GM04504 (cell line): ENCODE results near the gene NRAS.
"Not testable (repeated sequence)": the region's sequence is repeated elsewhere in the genome, so short reads cannot be mapped to it uniquely, and the experiment has no call there.

Experiments used
- DNase-seq: peaks from one replicate; pipeline ENCODE4 v3.0.0-alpha.2; 2012; ENCODE audit warnings: low read depth

Gene NRAS

DNA sequence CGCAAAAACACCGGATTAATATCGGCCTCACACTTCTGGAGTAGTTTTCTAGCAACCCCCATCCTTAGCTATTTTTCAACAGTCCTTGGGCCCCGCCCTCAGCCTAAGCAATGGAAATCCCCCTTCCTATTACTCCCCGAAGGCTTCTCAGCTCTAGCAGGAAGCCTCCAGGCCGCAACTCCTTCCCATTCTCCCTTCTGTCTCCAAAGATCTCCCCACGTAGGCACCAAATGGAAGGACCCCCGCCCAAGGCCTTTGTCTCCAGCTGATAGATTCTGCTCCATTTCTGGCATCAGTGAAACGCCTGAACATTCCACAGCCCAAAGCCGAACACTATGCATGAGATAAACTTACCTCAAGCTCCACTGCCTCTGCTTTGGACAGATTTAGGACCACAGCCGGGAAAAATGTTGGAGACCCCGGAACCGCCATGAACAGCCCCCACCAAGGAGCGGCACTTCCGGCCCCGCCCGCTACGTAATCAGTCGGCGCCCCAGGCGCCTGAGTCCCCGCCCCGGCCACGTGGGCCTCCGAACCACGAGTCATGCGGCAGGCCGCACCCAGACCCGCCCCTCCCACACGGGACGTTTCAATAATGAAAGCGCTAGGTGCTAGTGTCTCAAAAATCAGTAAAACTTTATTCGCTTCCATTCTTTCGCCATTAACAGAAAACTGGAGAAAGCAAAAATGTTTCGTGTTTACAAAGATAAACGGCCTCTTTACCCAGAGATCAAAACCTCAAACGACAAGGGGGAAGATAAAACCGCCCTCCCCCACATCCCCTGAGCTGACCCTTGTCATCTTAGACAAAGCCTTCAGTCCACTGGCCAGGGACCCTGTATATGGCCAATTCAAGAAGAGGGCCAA is at the start of gene NRAS:
Gene NRAS, minus strand, starts transcription at position 468 of the 867 bp plus-strand sequence. CDS start 611 bp downstream, outside the sequence.
- DNase-seq = peak; percentile 77

DNA sequence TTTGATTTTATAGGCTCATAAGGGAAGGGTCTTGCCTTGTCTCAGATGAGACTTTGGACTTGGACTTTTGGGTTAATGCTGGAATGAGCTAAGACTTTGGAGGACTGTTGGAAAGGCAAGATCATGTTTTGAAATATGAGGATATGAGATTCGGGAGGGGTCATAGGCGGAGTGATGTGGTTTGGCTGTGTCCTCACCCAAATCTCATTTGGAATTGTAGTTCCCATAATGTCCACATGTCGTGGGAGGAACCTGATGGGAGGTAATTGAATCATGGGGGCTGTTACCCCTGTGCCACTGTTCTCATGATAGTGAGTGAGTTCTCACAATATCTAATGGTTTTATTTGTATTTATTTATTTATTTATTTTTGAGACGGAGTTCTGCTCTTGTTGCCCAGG is 48.1 kb upstream of the NRAS start:
- DNase-seq = no peak

DNA sequence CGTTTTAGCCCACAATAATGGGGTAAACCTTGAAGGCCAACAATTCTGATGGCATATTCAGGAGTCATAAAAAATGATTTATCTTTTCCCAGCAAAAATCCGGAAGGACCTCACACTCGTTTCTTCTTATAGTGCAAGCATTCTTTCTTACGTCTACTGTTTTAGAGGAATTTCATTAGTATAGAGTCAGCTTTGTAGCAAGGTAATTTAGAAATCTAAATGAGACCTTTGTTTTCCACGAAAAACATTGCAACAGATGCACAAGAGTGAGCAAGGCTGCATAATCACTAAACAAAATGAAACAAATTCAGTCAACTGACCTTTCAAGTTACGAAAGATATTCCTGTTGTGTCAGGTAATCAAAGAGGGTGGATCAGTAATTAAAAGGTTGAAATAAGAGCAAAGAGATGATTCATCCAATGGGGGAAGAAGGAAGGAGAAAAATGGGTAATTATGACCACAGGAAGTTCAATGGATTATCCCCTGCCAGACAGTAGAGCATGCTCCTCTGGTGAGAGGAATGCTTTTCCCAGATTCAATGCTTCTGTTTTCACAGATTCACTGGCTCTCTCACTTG is 41.8 kb upstream of the NRAS start:
- DNase-seq = no peak

DNA sequence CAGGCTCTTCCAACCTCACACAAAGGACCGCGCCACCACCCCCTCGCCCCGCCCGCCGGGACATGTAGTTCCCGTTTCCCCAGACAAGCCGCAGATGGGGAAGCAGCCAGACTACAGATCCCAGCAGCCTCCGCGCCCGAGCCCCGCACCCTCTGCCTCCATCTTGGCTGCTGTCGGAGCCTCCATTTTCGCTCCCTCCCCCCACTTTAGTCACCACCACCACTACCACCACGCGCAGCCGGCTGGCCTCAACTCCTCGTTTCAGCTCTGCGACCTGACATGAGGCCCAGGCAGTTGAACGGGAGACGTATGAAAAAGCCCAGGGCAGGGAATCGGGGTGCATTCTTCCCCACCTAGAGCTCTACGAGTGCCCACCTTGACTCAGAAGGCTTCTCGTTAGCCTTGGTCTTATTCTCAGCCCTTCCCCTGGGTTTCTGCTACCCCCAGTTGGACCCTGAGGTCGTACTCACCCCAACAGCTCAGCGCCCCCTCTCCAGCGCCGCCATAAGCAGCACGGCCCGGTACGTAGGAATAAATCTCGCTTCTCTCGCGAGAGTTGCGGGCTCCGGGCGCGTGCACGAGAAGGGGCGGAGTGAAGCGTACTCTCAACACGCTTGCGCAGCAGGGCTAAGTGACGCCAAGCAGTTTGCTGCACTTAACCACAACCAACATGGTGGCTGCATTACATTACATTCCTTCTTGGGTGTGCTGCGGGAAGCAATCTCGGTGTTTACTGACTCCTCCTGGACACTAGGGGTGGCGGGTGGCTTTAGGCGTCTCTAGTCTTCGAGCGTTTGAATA is 41.1 kb upstream of the NRAS start, which contains the start of gene CSDE1:
Gene CSDE1, minus strand, starts transcription at position 530 of the 801 bp plus-strand sequence. CDS start 18,094 bp downstream, outside the sequence.
- peak; percentile 98 for DNase-seq

DNA sequence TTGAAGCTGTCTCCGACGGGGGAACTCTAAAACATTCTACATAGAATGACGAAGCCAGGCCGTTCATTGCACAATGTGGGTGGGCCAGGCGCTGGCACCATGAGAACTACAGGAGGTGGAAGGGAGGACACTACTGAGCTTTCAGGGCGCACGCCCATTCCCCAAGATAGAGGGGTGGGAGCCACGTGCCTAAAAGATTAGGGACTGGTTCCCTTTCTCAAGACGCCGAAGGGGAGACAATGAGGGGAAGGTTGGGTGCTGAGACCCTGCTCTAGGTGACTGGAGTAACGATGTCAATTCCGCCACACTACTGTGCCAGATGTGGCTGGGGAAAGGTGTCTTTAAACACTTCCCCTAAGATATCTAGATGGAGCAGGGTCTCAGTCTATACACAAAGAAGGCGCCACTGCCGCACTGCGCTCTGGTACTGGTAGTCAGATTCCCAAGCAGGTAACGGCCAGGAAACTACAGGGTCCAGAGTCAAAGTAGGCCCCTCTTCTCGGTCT is 40.4 kb upstream of the NRAS start:
- DNase-seq = peak; percentile 12

- no peak for DNase-seq
These were observed 39.7 kb upstream of the NRAS start for GRCh38 chr1:114756009-114756892.

DNA sequence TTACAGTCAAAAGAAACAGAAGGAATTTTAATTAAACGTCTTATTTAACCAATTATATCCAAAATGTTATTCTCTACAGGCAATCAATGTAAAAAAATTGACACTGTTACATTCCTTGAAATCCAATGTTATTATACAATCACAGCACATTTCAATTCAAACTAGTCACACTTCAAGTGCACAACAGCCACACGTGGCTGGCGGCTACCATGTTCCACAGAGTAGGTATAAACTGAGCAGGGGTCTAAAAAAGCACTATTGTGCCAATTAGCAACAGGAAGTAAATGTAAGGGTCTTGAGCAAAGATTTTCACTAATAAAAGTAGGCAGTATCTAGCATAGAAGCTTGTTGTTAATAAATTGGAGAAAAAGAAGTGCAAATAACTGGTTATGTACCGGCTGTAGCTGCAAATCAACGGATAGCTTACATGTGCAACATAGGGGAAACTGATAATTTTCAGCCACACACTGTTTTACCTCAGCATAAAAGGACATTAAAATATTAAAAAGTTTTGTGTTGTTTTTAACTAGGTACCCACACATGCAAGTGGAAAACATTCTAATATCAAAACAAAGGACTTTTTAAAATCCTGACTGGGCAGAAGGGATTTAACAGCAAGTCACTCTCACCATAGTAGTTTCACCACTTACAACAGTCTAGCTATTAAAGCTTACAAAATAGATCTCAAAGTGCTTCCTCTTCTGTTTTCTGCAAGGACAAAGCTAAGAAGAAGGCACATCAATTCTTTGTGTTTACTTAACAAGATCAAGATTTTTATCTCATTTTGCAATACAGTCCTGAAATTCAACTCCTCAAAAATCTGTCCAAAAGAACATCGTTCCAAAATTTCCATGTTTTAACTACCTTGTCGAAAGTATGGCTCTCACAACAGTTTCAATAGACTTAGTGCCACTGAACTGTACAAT is 38.7 kb upstream of the NRAS start:
- DNase-seq = no peak

DNA sequence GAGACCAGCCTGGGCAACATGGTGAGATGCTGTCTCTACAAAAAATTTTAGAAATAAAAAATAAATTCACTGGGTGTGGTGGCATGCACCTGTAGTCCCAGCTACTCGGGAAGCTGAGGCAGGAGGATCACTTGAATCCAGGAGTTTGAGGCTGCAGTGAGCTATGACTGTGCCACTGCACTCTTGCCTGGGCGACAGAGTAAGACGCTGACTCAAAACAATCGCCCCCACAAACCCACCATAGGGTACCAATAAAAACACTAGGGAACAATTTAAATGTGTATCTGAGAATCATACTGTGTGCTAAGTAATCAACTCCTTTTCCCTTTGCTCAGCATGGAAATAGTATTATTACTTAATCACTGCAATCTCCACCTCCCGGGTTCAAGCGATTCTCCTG is 37.1 kb upstream of the NRAS start:
- not testable (repeated sequence) for DNase-seq

GRCh38 chr1:114753143-114753542 is 36.6 kb upstream of the NRAS start:
- no peak for DNase-seq

GRCh38 chr1:114750780-114751179 is 34.2 kb upstream of the NRAS start:
- no peak for DNase-seq

DNA sequence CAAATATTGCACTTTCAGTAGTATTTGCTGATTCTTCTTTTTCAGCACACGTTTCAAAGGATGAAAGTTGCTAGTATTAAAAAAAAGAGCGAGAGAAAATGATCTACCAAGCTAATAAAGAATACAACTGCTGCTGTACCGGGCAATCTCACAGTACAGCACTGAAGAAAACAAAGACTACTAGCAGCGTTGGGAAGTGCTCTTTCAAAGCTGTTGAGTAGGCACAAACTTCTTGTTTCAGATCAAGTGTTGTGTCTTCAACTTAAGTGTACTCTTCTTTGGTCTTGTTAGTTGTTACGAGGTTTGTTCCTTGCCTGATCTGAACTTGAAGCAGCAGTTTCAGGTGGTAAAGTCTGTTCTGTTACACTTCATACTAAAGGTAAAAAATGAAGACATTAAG is 33.3 kb upstream of the NRAS start:
- no peak for DNase-seq

GRCh38 chr1:114746450-114747121 is 30.0 kb upstream of the NRAS start:
- no peak for DNase-seq

DNA sequence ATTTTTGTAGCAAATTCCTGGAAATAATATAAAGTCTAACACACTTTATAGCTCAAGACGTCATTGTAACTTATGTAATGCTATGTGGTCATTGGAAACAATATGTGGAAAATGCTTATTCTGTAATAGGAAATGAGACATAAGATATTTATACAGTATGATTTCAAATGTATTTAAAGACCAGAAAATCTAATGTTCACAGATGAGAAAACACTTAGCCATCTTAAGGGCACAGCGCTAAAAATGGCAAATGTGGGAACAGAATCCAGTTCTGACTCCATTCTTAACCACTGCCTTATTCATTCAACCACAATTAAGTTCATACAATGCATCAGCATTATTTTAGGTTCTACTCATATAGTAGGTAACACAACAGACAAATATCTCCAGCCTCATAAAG is 28.7 kb upstream of the NRAS start:
- no peak for DNase-seq

- DNase-seq = no peak
These were observed 25.6 kb upstream of the NRAS start for GRCh38 chr1:114741963-114742746.

DNA sequence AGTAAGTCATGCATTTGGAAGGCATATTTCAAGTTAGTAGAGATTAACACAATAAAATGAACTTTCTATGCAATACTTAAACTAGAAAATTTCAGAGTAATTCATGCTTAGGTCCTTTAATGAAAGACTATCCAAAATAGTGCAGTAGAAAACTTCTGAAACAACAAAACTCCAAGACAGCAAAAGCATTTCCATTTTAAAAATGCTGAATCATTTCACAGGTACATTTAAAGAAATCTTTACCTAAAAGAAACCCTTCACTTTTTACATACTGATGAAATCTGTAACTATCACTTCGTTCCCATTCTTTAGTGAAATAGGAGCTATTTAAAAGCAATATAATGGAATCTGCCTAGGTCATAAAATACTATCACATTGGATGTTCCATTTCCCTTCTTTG is 23.8 kb upstream of the NRAS start:
- no peak for DNase-seq

DNA sequence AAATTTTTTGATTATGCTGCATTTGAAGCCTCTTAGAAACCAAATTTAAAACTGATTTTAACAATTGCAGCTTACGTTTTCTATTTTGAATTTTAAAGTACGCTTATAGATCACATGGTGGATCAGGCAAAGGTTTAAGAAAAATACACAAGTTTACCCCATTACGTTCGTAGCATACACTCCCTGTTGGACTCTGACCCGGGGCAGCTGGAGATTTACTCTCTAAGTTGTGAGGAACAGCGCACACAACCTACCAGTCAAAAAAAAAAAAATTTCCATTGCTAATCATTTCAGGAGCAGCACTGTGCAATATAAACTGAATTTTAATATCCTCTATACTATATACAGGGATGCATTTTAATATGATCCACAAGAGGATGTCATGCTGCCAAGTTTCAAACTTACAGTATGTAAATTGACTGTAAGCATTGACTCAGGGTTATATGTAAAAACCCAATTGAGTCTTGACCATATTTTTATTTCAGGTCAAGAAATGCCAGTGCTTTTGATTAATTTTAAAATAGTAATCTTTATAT is 20.8 kb upstream of the NRAS start:
- DNase-seq = no peak

GRCh38 chr1:114735479-114735878 is 18.9 kb upstream of the NRAS start:
- no peak for DNase-seq

DNA sequence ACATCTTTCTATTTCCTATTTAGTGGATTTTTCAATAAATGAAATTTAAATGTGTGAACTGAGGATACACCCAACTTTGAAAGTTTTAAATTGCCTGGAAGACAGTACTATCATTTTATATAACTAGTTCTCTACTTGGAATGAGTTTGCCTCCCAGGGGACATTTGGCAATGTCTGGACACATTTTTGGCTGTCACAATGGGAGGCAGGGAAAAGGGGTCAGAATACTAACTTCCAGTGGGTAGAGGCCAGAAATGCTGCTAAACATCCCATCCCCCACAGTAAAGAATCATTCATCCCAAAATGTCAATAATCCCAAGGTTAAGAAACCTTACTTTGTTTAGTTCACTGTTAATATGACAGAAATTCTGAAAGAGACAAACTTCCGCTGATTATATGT is 13.2 kb upstream of the NRAS start:
- DNase-seq = no peak

- DNase-seq = no peak
These were observed 12.0 kb upstream of the NRAS start for GRCh38 chr1:114728553-114728952.
